ENCODE results near the gene MVK.

MVK gene

GRCh38 chr12:109605016-109605415, 31.4 kb downstream of the MVK start:
- no peak for TF ChIP-seq CTCF (IDR thresholded peaks at IDR 0.05; ENCODE audit: control extremely low read depth, extremely low read depth, low read depth, missing control alignments)
- DNase-seq (ENCODE audit: extremely low spot score), result no peak
- ChIA-PET POLR2A (no interaction called here), CTCF (interaction anchor here (2.4 kb wide), 1 partner anchor 10 kb away, joined by 7 read pairs; no protein-coding TSS in a partner anchor)

DNA sequence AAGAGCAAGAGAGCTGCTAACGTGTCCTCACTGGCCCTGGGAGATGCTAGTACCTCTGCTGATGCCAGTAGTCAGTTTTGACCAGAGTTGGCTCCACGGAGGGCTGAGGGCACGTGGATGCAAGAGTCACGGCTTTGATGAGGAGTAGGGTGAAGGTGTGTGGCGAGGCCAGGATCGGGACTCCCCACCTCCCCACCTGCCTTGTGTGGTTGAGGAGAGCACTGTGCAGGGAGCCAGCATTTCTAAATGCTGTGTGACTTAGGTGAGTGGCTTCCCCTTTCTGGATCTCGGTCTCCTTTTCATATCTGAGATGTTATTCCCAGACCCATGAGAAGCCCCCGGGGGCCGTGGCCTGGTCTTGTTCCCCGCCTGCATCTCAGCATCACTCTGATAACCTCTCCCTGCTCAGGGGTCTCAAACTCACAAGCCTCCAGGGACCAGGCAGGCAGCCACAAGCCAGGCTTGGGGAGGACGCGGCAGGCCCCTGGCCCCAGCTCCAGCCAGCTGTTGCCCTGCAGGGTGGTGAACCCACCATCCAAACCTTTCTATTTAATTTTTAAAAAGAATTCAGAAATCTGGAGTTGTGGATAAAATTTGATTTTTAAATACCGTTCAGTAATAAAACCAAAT, 32.1 kb downstream of the MVK start:
- no peak for DNase-seq (ENCODE audit: extremely low spot score)
- ChIA-PET POLR2A (no interaction called here), CTCF (interaction anchor here (1.8 to 2.4 kb wide), 2 partner anchors 8 to 9 kb away, joined by 7 read pairs; no protein-coding TSS in a partner anchor)
- TF ChIP-seq CTCF (IDR thresholded peaks at IDR 0.05; ENCODE audit: control extremely low read depth, extremely low read depth, low read depth, missing control alignments), result no peak

DNA sequence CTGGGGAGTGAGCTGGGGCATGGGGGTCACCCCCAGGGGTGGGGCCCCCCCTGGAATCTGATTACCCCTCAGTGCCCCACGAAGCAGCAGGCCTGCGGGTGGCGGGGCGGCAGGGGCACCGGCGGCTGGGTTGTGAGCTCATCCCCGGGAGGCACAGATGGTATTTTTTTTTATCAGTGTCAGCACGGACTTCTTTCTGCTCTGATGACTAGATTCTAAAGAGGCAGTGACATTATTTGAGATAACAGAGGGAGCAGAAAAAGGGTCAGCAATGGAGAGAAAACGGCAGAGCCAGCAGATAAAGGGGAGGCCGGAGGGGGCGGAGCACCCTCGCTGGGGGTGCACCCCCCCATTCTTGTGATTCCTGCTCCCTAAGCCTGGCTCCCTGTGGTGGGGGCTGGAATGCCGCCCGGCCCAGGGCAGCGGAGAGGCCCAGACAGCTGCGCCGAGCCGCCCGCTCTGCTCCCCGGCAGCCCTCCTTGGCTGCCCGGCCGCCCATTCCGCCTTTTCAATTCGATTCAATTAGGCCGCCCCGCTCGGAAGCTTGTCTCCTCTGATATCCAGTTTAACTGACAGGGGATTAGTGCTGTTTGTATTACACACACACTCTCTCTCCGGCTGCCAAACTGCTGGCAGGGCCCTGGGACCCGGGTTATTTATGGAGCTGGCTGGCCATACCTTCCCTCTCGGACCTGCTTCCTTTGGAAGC, 32.9 kb downstream of the MVK start:
- CTCF ChIA-PET, result interaction anchor here (1.8 kb wide), 1 partner anchor 9 kb away, joined by 7 read pairs; no protein-coding TSS in a partner anchor
- TF ChIP-seq CTCF (IDR thresholded peaks at IDR 0.05; ENCODE audit: control extremely low read depth, extremely low read depth, low read depth, missing control alignments), result no peak
- POLR2A ChIA-PET, result no interaction called here
- DNase-seq (ENCODE audit: extremely low spot score), result no peak

DNA sequence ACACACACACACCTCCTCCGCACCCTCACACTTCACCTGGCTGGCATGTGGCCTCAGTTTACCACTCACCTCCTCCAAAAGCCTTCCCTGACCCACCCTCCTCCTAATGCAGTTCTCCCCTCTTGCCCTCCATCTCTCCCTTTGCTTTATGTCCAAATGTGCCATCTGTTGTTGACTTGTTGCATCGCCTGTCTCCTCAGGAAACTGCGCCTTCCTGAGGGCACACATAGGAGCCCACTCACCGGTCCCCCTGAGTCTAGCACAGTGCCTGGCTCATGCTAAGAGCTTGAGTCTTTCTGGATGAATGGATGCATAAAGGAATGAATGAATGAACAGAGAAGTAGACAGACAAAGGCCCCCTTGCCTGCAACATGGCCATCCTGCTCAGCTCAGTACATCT, 34.0 kb downstream of the MVK start:
- ChIA-PET POLR2A (no interaction called here), CTCF (interaction anchor here (7.1 kb wide), 1 partner anchor 9 kb away, joined by 41 read pairs; no protein-coding TSS in a partner anchor)
- TF ChIP-seq CTCF (IDR thresholded peaks at IDR 0.05; ENCODE audit: control extremely low read depth, extremely low read depth, low read depth, missing control alignments), result no peak
- DNase-seq (ENCODE audit: extremely low spot score), result no peak

DNA sequence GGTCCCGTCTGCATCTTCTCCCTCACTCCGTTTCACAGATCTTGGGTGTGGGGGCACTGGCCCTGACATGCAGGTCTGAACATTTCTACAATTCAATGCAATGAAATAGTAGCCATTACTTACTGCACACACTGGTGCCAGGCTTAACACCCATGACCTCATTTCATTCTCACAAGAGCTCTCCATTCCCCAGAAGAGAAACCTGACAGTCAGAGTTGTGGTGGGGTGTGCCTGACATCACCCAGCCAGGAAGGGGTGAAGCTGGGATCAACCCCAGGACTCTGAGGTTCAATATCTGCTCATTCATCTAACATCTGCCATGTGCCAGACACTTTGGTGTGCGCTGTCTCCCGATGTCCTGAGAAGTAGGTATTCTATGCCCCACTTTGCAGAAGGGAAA, 34.7 kb downstream of the MVK start:
- TF ChIP-seq CTCF (IDR thresholded peaks at IDR 0.05; ENCODE audit: control extremely low read depth, extremely low read depth, low read depth, missing control alignments), result no peak
- DNase-seq (ENCODE audit: extremely low spot score), result no peak
- ChIA-PET CTCF (interaction anchor here (7.1 kb wide), 1 partner anchor 10 kb away, joined by 41 read pairs; no protein-coding TSS in a partner anchor), POLR2A (no interaction called here)

- ChIA-PET POLR2A (no interaction called here), CTCF (interaction anchor here (7.1 kb wide), 1 partner anchor 11 kb away, joined by 41 read pairs; no protein-coding TSS in a partner anchor)
- DNase-seq (ENCODE audit: extremely low spot score), result no peak
- TF ChIP-seq CTCF (IDR thresholded peaks at IDR 0.05; ENCODE audit: control extremely low read depth, extremely low read depth, low read depth, missing control alignments), result no peak
Observed at GRCh38 chr12:109608793-109609192, 35.2 kb downstream of the MVK start.

Measured in GM10248 (cell line).